ENCODE results near the gene TMC4.
"Not testable (repeated sequence)": the region's sequence is repeated elsewhere in the genome, so short reads cannot be mapped to it uniquely, and the experiment has no call there.

TMC4 gene

DNA sequence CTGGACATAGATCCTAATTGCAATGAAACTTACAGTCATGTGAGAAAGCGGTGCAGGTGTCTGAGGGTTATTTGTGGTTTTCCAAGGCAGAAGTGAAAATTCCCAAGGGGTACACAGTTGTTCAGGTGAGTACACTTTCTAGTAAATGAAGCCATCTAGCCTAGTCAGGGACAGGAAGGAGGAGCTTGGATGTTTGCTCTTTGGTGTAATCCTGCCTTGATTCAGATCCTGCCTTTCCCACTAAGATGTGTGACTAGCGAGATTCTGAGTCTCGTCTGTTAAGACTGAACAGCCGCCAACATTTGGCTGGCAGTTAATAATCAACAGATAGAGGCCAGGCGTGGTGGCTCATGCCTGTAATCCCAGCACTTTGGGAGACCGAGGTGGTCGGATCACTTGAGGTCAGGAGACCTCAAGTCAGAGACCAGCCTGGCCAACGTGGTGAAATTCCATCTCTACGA is 30.2 kb upstream of the TMC4 start:
- DNase-seq (ENCODE audit: low spot score), result no peak

DNA sequence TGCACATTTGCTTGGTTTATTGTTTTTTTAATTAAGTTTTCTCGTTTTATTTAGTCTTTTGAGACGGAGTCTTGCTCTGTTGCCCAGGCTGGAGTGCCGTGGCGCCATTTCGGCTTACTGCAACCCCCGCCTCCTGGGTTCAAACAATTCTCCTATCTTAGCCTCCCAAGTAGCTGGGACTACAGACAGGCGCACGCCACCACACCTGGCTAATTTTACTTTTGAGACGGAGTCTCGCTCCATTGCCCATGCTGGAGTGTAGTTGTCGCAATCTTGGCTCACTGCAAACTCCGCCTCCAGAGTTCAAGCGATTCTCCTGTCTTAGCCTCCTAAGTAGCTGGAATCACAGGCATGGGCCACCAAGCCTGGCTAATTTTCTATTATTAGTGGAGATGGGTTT is 29.0 kb upstream of the TMC4 start:
- no peak for DNase-seq (ENCODE audit: low spot score)

DNA sequence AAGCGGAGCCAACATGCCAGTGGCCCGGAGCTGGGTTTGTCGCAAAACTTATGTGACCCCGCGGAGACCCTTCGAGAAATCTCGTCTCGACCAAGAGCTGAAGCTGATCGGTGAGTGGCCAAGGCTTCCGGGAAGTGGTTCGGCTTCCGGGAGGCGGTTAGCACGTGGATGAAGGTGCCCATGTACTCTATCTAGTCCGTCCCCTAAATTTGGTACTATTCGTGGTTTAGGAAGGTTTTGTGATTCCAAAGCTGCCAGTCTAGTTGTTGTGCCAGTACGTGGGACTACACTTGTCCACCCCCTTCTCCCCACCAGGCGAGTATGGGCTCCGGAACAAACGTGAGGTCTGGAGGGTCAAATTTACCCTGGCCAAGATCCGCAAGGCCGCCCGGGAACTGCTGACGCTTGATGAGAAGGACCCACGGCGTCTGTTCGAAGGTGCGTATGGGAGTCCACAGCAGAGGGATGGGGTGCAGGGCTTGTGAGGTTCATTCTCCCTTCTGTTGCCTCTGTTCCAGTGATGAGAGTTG is 28.3 kb upstream of the TMC4 start:
- DNase-seq (ENCODE audit: low spot score), result no peak

DNA sequence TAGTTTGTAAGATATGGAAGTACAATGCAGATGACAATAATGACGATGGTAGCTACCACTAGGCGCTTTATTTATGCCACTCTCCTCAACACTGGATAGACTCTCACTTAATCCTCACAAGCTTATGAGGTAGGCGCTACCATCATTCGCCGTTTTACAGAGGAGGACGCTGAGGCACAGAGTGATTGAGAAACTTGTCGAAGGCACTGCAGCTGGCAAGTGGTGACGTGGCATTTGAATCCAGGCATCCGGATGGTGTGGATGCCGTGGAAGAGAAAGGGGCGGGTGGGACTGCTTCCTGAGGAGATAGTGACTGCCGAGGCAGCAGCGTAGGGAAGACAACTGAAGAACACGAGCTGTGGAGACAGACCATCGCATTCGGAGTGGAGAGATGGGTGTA is 26.4 kb upstream of the TMC4 start:
- no peak for DNase-seq (ENCODE audit: low spot score)

DNA sequence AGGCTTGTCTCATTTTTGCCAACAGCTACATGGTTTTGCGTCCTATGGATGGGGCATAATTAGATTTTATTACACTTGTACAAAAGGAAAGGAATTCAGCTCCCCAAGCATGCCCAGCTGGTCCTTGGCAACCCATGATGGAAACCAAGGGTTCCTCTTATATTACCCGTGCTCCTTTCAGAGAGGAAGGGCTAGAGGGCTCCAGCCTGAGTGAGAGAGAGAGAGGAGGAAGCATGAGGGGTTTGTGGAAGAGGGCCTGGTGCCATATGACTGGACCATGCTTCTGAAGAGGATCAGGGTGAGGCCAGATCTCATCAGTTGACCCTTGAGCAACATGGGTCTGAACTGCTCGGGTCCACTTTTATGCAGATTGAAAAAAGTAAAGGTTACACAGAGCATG is 24.2 kb upstream of the TMC4 start:
- no peak for DNase-seq (ENCODE audit: low spot score)

DNA sequence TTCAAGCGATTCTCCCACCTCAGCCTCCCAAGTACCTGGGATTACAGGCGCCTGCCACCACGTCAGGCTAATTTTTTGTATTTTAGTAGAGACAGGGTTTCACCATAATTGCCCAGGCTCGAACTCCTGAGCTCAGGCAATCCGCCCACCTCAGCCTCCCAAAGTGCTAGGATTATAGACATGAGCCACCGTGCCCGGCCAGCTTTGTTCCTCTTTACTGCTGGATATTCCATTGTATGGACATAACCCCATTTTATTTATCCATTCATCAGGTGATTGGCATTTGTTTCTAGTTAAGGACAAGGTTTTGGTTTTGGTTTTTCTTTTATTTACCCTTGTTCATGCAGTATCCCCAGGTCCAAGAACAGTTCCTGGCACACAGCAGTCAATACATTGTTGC is 23.6 kb upstream of the TMC4 start:
- no peak for DNase-seq (ENCODE audit: low spot score)

DNA sequence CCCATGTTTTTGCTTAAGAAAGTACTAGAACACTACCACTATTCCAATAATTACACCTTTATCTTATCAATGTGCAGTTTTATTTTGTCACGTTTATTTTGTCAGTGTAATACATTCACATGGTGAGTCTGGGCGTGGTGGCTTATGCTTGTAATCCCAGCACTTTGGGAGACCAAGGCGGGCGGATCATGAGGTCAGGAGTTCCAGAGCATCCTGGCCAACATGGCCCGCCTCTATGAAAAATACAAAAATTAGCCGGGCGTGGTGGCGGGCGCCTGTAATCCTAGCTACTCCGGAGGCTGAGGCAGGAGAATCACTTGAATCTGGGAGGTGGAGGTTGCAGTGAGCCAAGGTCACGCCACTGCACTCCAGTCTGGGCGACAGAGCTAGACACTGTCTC is 21.5 kb upstream of the TMC4 start:
- DNase-seq (ENCODE audit: low spot score), result not testable (repeated sequence)

DNA sequence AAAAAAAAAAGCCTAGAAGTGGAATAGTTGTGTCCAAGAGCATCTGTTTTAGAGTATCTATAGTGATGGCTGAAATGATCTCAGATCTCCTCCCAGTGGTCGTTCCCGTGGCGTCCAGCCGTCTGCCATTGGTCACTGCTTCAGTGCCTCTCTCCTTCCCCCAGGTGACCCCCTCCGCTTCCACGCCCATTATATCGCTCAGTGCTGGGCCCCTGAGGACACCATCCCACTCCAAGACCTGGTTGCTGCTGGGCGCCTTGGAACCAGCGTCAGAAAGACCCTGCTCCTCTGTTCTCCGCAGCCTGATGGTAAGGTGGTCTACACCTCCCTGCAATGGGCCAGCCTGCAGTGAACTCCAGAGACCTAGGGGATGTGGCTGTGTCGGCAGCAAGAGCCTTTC is 20.1 kb upstream of the TMC4 start:
- no peak for DNase-seq (ENCODE audit: low spot score)

DNA sequence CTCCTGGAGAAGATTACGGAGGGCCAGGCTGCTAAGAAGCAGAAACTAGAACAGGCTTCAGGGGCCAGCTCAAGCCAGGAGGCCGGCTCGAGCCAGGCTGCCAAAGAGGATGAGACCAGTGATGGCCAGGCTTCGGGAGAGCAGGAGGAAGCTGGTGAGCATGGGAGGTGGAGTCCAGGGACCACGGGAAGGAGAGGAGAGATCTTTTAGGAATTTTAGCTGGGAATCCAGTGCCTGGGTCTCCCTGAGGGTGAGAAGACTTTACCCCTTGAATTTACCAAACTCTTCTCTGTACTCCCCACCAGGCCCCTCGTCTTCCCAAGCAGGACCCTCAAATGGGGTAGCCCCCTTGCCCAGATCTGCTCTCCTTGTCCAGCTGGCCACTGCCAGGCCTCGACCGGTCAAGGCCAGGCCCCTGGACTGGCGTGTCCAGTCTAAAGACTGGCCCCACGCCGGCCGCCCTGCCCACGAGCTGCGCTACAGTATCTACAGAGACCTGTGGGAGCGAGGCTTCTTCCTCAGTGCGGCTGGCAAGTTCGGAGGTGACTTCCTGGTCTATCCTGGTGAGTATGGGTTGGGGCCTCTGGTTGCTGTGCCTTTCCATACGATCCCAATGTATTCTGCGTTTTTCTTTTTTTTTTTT is 19.0 kb upstream of the TMC4 start:
- no peak for DNase-seq (ENCODE audit: low spot score)

DNA sequence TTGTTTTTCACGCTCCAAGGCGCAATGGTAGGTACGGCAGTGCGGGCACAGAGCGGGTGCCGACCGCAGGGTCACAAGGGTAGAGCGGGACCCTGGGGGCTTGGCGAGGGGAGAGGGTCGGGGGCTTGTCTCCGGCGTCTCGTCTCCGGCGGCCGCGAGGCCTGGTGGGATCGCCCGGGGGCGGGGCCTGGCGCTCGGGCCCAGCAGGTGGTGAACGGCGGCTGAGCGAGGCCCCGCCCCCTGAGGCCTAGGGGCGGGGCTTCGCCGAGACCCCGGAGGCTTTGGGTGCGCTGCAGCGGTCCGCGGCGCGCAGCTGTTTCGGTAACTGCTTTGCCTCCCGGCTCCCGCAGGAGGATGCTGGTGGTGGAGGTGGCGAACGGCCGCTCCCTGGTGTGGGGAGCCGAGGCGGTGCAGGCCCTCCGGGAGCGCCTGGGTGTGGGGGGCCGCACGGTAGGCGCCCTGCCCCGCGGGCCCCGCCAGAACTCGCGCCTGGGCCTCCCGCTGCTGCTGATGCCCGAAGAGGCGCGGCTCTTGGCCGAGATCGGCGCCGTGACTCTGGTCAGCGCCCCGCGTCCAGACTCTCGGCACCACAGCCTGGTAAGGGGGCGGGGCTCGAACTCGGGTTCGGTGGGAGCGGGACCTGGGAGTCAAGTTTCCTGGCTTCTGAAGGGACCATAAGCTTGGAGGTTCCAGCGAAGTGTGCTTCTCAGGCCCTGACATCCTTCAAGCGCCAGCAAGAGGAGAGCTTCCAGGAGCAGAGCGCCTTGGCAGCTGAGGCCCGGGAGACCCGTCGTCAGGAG is 18.3 kb upstream of the TMC4 start, which contains the start of gene TSEN34:
TSS of gene TSEN34 (plus strand) at position 298 of the 800 bp plus-strand sequence. CDS start at position 355, 57 bp downstream.
- DNase-seq (ENCODE audit: low spot score), result peak; percentile 84

DNA sequence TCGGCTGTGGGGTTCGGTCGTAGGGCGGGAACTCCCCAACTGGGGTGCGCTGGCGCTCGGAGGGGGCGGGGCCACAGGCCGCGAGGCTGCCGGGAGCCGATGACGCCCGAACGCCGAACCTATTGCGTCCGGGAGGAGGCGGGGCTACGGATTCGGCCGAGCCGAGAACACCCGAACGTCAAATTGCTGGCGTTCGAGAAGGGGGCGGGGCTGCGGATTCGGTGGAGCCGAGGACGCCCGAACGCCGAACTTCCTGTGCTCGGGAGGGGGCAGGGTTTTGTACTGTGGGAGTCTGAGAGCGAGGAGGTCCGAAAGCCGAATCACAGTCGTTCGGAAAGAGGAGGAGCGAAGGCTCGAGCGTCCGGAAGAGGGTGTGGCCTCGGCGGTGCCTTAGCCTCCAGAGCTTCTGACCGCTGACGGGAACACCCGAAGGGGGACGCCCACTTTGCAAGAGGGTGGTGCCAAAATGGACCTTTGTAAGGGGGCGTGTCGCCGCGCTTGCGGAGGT is 17.6 kb upstream of the TMC4 start:
- peak; percentile 100 for DNase-seq (ENCODE audit: low spot score)

DNA sequence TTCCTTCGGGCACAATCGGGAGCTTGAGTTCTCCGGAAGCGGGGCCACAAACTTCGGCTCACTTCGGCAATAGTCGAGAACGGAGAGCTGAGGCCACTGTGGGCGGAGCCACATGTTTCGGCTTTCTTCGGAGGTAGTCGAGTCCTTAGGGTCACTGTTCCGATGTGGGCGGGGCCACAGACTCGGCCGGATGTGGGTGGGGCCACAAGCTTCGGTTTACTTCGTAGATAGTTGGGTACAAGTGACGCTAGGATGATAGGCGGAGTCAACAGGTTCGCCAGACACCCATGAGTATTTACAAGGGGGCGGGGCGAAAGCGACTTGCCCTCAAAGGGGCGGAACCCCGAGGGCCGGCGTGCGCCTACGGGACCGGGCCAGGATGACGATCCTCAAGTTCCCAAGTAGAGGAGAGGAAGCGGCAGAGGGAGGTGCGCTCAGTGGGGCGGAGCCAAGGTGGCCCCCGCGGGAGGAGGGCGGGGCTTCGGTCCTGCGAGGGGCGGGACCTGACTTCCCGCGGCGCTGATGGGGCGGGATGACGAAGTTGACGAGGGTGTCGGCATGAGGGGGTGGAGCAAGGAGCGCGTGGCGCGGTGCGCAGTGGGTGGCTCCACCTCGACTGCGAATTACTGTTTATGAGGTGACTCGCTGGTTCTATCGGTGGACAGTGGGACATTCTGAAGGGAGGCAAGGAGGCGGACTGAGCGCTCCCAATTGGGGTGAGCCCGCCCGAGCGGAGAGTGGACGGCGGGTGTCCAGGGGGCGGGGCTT is 17.0 kb upstream of the TMC4 start:
- peak; percentile 100 for DNase-seq (ENCODE audit: low spot score)

DNA sequence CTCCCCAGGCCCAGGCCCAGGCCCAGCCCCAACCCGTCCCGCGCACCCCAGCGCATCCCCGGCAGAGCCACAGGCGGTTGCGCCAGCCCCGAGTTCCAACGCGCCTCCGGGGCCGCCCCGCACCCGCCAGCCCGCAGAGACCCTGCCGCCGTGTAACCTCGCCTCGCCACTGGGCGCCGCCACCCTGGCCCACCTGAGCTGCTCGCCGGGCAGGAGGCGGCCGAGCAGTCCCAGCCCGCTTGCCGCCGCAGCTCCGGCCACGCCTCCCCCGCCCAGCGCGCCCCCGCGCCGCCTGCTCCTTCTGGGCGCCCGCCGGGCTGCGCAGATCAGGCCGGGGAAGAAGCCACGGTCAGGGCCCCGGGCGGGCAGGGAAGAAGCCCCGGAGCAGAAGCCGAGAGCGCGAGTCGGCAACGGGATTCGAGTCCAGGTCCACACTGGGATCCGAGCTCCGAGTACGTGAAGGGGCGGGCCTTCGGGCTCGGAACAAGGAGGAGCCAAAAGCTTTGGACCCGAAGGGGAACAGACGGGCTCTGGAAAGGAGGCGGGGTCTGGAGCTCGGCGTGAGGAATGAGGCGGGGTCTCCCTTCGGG is 16.3 kb upstream of the TMC4 start, which contains the start of gene MBOAT7:
TSS of gene MBOAT7 (minus strand) at position 436 of the 590 bp plus-strand sequence. CDS start 1,072 bp downstream, outside the sequence.
- no peak for DNase-seq (ENCODE audit: low spot score)

DNA sequence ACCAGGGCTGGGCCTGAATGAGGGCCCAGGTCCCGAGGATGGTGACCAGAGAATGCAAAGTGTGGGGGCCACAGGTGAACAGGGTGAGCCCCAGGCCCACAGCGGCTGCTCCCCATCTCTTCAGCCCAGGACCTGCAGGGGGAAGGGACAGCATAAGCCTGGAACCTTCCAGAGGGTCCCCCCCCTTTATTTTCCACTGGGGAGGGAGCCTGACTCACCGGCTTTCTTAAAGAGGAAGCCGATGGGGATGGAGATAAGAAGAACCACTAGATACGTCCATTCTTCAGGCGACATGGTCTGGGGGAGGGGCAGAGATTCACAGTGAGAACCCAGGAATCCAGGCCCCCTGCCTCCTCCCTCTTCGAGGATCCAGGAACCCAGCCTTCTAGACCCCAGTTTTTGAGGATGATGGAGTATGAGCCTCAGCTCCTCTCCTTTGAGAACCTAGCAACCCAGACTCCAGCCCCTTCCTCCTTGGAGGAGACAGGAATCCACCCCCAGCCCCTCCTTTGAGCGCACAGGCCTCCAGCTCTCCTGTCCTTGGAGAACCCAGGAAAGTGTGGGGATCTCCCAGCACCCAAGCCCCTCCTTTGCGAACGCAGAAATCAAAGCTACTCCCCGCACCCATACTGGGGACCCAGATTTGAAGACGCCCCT is 15.4 kb upstream of the TMC4 start:
- DNase-seq (ENCODE audit: low spot score), result no peak

DNA sequence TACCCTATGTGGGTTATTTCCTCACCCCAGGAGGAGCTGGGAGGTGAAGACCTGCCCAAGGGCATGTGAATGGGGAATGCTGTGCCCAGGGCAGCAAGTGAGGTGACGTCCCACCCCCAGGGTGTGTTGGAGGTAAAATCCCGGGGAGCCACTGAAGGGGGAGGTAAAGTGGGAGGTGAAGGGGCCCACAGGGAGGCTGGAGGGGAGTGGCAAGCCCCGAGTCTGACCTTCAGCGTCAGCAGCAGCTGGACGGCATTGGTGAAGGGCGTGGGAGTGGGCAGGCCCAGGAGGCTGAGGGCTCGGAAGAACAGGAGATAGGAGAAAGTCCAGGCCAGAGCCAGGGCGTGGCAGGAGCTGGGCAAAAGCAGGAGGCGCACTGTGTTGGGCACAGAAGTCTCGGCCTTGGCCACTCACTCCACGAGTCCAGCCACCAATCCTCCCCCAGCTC is 14.0 kb upstream of the TMC4 start:
- DNase-seq (ENCODE audit: low spot score), result no peak

DNA sequence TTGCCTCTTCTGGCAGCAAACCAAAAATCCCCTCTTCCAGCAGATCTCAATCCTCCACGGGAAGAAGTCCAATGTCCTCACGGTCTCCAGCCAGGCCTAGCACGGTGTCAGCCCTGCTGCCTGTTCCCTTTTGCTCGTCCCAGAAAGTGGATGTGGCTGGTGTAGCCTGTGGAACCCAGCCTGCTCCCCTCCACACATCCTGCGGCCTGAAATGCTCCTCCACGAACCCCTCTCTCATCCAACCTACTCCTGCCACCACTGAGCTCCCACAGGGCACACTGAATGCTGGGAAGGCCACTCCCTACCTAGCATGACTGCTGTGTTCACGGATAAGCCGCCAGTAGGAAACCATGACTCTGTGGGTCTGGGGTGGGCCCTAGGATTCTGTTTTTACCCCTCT is 13.4 kb upstream of the TMC4 start:
- no peak for DNase-seq (ENCODE audit: low spot score)

DNA sequence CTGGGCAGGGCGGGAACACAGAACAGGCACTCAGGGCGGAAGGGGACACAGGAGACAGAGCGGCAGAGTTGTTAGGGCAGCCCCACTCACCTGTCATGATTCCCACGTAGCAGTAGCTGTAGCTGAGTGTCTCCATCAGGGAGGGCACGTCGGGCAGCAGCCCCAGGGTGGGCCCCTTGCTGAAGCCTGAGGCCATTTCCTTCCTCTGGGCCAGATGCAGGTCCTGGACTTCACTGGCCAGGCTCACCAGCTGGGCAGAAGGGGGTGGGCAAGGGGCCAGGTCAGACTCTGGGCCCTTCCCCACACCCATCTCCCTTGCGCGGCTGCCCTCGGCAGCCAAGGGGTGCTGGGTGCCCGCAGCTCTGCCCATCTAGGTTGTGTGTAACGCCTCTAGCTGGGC is 10.5 kb upstream of the TMC4 start:
- no peak for DNase-seq (ENCODE audit: low spot score)

DNA sequence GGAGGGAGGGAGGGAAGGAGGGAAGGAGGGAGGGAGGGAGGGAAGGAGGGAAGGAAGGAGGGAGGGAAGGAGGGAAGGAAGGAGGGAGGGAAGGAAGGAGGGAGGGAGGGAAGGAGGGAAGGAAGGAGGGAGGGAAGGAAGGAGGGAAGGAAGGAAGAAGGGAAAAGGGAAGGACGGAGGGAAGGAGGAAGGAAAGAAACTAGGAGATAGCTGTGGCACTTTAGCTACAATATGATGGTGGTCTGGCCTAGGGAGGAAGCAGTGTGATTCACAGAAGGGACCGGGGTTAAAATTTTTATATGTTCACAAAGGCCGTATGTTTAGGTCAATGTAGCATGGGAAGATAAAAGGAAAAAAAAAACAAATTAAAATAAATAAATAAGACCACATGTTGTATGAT is 8.9 kb upstream of the TMC4 start:
- DNase-seq (ENCODE audit: low spot score), result not testable (repeated sequence)

DNA sequence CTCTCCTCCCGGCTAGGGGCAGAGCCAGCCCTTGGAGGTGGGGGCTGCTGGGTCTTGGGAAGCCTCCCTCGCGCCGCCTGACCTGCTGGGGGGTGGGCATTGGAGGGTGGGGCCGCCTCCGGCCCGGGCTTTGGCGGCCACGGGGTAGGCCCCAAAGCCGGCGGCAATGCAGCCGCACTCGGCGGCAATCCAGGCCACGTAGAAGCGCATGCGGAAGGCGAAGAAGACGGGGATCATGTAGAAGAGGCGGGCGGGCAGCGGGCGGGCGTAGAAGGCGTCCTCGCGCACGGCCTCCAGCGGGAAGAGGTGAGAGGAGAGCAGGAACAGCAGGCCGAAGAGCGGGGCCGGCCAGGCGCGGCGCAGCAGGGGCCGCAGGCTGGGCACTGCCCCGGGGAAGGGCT is 7.7 kb upstream of the TMC4 start:
- no peak for DNase-seq (ENCODE audit: low spot score)

DNA sequence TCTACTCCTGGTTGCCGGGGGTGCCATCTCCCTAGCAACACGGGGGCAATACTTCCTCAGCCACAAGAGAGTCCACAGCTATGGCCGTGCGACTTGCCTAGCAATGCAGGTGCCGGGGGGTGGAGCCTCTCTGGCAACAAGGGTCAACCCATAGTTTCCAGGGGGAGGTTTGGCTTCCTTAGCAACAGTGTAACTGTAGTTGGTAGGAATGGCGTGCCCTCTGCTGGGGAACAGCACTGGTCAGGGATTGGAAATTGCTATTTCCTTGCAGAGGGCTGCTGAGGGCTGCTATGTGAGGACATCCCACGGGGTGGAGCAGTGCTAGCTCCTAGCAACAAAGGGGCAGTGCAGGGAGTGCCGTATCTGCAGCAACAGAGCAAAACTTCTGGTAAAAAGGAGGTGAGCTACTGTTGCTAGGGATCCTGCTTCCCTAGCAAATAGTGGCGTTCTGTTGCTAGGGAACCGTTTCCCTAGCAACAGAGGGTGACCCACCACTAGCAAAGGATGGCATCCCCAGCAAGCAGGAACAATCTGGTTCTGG is 7.0 kb upstream of the TMC4 start:
- no peak for DNase-seq (ENCODE audit: low spot score)

Data from SW480 (cell line).